HepG2 (cell line): Measurements from ENCODE around the gene ING5. TPM values are rescaled to one million over a fixed set of nuclear protein-coding genes. Genes with fewer than 3 reads are reported as not detected.

Experiments
- CENPBD1 ChIP-seq: sonication (generic); formaldehyde crosslinking; IDR thresholded peaks from 2 replicates; pipeline ENCODE4 v1.8.0; 2022; ENCODE audit warnings: missing genetic modification reagents, low read depth, mild to moderate bottlenecking, borderline replicate concordance
- DDIT3 ChIP-seq: sonication (generic); formaldehyde crosslinking; IDR thresholded peaks from 2 replicates; pipeline ENCODE4 v1.4.0; 2020; ENCODE audit warnings: mild to moderate bottlenecking, missing genetic modification reagents
- ETV5 ChIP-seq: IDR thresholded peaks from 2 replicates; pipeline ENCODE4 v1.6.1; 2018; ENCODE audit warnings: missing biosample characterization, missing genetic modification reagents, inconsistent platforms, borderline replicate concordance
- FOXP1 ChIP-seq, 2 experiments: fragments of 450-650 bp in 1 of 2; IDR thresholded peaks; 2 replicates each; pipeline ENCODE4 v1.6.1; 2017 to 2018; ENCODE audit warnings: antibody characterized with exemption in 1 of 2
- HNRNPH1 ChIP-seq: fragments of 200-400 bp; formaldehyde crosslinking; optimal IDR thresholded peaks from 2 replicates; pipeline ENCODE3; 2017; ENCODE audit warnings: mild to moderate bottlenecking, low read depth, low read length
- ISX ChIP-seq: sonication (generic); formaldehyde crosslinking; conservative IDR thresholded peaks from 2 replicates; pipeline ENCODE4 v1.5.0; 2020; ENCODE audit warnings: missing genetic modification reagents
- JARID2 ChIP-seq: sonication (generic); formaldehyde crosslinking; IDR thresholded peaks from 2 replicates; pipeline ENCODE4 v1.8.1; 2023; ENCODE audit warnings: missing genetic modification reagents, inconsistent platforms; ENCODE audit not compliant: insufficient replicate concordance
- KDM2A ChIP-seq: sonication (generic); formaldehyde crosslinking; IDR thresholded peaks from 2 replicates; pipeline ENCODE4 v1.4.0; 2020; ENCODE audit warnings: low read depth, missing genetic modification reagents, borderline replicate concordance
- NFKB2 ChIP-seq: sonication (generic); formaldehyde crosslinking; IDR thresholded peaks from 2 replicates; pipeline ENCODE4 v1.4.0; 2020; ENCODE audit warnings: missing genetic modification reagents, borderline replicate concordance
- PHF20 ChIP-seq: sonication (generic); formaldehyde crosslinking; IDR thresholded peaks from 2 replicates; pipeline ENCODE4 v1.5.0; 2020; ENCODE audit warnings: mild to moderate bottlenecking, missing genetic modification reagents
- RNF2 ChIP-seq: fragments of 450-650 bp; conservative IDR thresholded peaks from 2 replicates; pipeline ENCODE4 v1.6.1; 2016; ENCODE audit warnings: low read depth
- SSRP1 ChIP-seq: IDR thresholded peaks from 2 replicates; pipeline ENCODE4 v1.6.1; 2016; ENCODE audit warnings: control low read depth
- TAF1 ChIP-seq: sonication (generic); formaldehyde crosslinking; IDR thresholded peaks from 2 replicates; pipeline ENCODE4 v1.4.0; 2020; ENCODE audit warnings: missing genetic modification reagents
- U2AF2 ChIP-seq: fragments of 200-400 bp; formaldehyde crosslinking; IDR thresholded peaks from 2 replicates; pipeline ENCODE4 v1.6.1; 2017; ENCODE audit warnings: low read depth, mild to moderate bottlenecking, low read length
- ZBTB3 ChIP-seq: sonication (generic); formaldehyde crosslinking; IDR thresholded peaks from 2 replicates; pipeline ENCODE4 v1.4.0; 2020; ENCODE audit warnings: low read depth, mild to moderate bottlenecking, moderate library complexity, missing genetic modification reagents, borderline replicate concordance
- ZMYM3 ChIP-seq: sonication (generic); formaldehyde crosslinking; IDR thresholded peaks from 2 replicates; pipeline ENCODE4 v1.5.1; 2020; ENCODE audit warnings: mild to moderate bottlenecking, missing genetic modification reagents
- ZNF235 ChIP-seq: sonication (generic); formaldehyde crosslinking; IDR thresholded peaks from 2 replicates; pipeline ENCODE4 v1.8.1; 2023; ENCODE audit warnings: mild to moderate bottlenecking, missing genetic modification reagents, borderline replicate concordance
- ZNF263 ChIP-seq: sonication (generic); formaldehyde crosslinking; IDR thresholded peaks from 2 replicates; pipeline ENCODE4 v1.4.0; 2020; ENCODE audit warnings: missing genetic modification reagents
- ZNF329 ChIP-seq: sonication (generic); formaldehyde crosslinking; IDR thresholded peaks from 2 replicates; pipeline ENCODE4 v1.9.0; 2021; ENCODE audit warnings: low read depth, mild to moderate bottlenecking, missing genetic modification reagents
- ZNF660 ChIP-seq: sonication (generic); formaldehyde crosslinking; IDR thresholded peaks from 2 replicates; pipeline ENCODE4 v1.5.1; 2020; ENCODE audit warnings: mild to moderate bottlenecking, low read depth, missing genetic modification reagents, borderline replicate concordance
- ZNF672 ChIP-seq: sonication (generic); formaldehyde crosslinking; IDR thresholded peaks from 2 replicates; pipeline ENCODE4 v1.8.1; 2022; ENCODE audit warnings: missing genetic modification reagents
- ZNF724P ChIP-seq: sonication (generic); formaldehyde crosslinking; IDR thresholded peaks from 2 replicates; pipeline ENCODE4 v1.8.0; 2022; ENCODE audit warnings: missing genetic modification reagents, borderline replicate concordance
- ZXDC ChIP-seq: sonication (generic); formaldehyde crosslinking; IDR thresholded peaks from 2 replicates; pipeline ENCODE4 v1.5.0; 2020; ENCODE audit warnings: mild to moderate bottlenecking, missing genetic modification reagents
- polyA plus RNA-seq, 8 experiments: library from polyadenylated mRNA; depleted of rRNA in 3 of 8; stranded (reverse) in 7 of 8; unstranded in 1 of 8; fragments of >200 nt; fragmentation: Illumina TruSeq in 4 of 8; extraction: Trizol in 4 of 8; gene quantifications; 2 replicates each; pipeline versions ENCODE4 v1.2.1 to v1.2.3, GENCODE V29; 2011 to 2016; ENCODE audit warnings: low read depth in 4 of 8, missing spikeins in 1 of 8, mixed read lengths in 1 of 8; ENCODE audit not compliant: insufficient read depth in 1 of 8
- total RNA-seq, 5 experiments: library from RNA; depleted of rRNA; stranded (reverse); fragments of >200 nt; fragmentation: Illumina TruSeq; extraction: Trizol; gene quantifications; 2 replicates each; pipeline ENCODE4 v1.2.3, GENCODE V29; 2016; ENCODE audit warnings: low read depth in 1 of 5
- TF ChIP-seq, protein P1 (sequence below): sonication (generic); formaldehyde crosslinking; IDR thresholded peaks from 2 replicates; pipeline ENCODE4 v1.4.0; 2020; ENCODE audit warnings: missing genetic modification reagents, low read depth, mild to moderate bottlenecking, borderline replicate concordance

Gene ING5
- total and polyA plus RNA-seq, 2 of the 13 experiments (the other 11 are each of a cell fraction or from before 2014, with no cell fraction given), result 61.9 to 71.9 TPM

DNA sequence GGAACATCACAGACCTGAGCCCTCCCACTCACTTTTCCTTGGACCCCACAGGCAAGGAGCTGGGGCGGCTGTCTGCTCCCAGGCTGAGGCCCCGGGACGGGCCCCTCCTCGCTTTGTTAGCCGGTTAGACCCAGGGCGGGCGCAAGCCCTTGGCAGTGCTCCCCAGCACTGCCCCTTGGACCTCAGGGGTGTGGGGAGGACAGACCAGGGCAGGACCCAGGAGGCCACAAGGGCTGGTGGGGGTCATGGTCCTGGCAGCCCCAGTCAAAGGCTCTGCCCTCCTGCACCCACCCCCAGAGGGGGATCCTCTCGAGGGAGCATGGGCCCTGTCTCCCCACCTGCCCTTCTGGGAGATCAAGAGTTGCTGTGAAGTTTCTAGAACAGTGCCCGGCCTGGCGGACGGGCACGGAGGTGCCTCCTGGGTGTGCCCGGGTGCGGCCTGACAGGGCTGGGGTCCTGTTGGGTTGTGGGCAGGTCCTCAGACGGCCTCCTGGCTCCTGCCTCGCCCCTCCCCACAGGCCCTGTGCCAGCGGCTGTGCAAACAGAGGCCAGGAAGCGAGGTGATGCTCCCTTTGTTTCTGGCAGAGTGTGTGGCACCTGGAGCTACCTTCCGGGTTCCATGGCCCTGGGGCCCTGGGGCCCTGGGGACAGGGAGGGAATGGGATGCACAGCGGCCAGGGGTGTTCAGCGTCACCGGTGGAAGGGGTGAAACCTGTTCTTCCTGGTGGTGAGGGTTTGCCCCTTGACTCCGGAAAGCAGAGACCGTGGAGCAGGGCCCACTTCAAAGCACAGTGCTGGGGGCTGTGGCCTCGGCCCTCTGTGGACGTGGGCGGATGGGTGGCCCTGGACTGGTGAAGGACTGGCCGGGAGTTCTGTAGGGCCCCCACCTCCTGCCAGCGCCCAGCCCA lies 71.9 kb downstream of the ING5 start (continued):
- TF ChIP-seq ZNF660 (CRISPR knock-in tag) (no peak), JARID2 (CRISPR knock-in tag) (no peak), ZNF235 (CRISPR knock-in tag) (no peak; the same call in 1 of the 2 replicates), ISX (CRISPR knock-in tag) (no peak), SSRP1 (CRISPR knock-in tag) (peak; percentile 82; the same call in 1 of the 2 replicates), RNF2 (no peak), U2AF2 (no peak), ETV5 (CRISPR knock-in tag) (peak; percentile 82), FOXP1 (IDR thresholded peaks at IDR 0.05) (no peak), FOXP1 (CRISPR knock-in tag; IDR thresholded peaks at IDR 0.05) (peak; percentile 4; the same call in 1 of the 2 replicates), ZXDC (CRISPR knock-in tag) (0 out of 2 replicates have a peak, but pooled peaks have one; percentile 59), ZBTB3 (CRISPR knock-in tag) (no peak), TAF1 (CRISPR knock-in tag) (peak; percentile 73), ZNF672 (CRISPR knock-in tag) (no peak), KDM2A (CRISPR knock-in tag) (peak; percentile 96; the same call in 1 of the 2 replicates), ZMYM3 (CRISPR knock-in tag) (peak; percentile 80), HNRNPH1 (peak; percentile 72), NFKB2 (CRISPR knock-in tag) (peak; percentile 64; the same call in 1 of the 2 replicates), ZNF263 (peak; percentile 98), ZNF724P (peak; percentile 66; the same call in 1 of the 2 replicates), DDIT3 (CRISPR knock-in tag) (no peak), PHF20 (CRISPR knock-in tag) (peak; percentile 39), CENPBD1 (CRISPR knock-in tag) (peak; percentile 53; the same call in 1 of the 2 replicates), ZNF329 (CRISPR knock-in tag) (no peak)
- TF ChIP-seq, protein P1, sequence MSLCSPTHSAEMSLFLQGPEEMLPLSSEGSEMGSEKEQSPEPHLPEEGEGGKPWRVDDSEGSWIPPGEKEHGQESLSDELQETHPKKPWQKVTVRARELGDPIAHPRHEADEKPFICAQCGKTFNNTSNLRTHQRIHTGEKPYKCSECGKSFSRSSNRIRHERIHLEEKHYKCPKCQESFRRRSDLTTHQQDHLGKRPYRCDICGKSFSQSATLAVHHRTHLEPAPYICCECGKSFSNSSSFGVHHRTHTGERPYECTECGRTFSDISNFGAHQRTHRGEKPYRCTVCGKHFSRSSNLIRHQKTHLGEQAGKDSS (CRISPR knock-in tag), result 0 out of 2 replicates have a peak, but pooled peaks have one; percentile 4
